Uterus (tissue), 2 donors: ENCODE results near the gene TDRD9.

ENCODE experiments used
- POLR2A ChIP-seq, 2 donors: fragments of 450-650 bp; IDR thresholded peaks; one replicate each; pipeline ENCODE4 v1.6.1; 2016; ENCODE audit warnings: antibody characterized with exemption in 2 of 2, mild to moderate bottlenecking in 1 of 2, moderate library complexity in 1 of 2
- TF ChIP-seq, protein P1 (sequence below), 4 experiments: fragments of 200-600 bp in 2 of 4; fragments of 450-650 bp in 2 of 4; sonication (generic) in 2 of 4; IDR thresholded peaks; one replicate each; pipeline ENCODE4 v1.5.1; 2016 to 2019; ENCODE audit warnings: antibody characterized with exemption in 4 of 4, mild to moderate bottlenecking in 2 of 4, moderate library complexity in 1 of 4

DNA sequence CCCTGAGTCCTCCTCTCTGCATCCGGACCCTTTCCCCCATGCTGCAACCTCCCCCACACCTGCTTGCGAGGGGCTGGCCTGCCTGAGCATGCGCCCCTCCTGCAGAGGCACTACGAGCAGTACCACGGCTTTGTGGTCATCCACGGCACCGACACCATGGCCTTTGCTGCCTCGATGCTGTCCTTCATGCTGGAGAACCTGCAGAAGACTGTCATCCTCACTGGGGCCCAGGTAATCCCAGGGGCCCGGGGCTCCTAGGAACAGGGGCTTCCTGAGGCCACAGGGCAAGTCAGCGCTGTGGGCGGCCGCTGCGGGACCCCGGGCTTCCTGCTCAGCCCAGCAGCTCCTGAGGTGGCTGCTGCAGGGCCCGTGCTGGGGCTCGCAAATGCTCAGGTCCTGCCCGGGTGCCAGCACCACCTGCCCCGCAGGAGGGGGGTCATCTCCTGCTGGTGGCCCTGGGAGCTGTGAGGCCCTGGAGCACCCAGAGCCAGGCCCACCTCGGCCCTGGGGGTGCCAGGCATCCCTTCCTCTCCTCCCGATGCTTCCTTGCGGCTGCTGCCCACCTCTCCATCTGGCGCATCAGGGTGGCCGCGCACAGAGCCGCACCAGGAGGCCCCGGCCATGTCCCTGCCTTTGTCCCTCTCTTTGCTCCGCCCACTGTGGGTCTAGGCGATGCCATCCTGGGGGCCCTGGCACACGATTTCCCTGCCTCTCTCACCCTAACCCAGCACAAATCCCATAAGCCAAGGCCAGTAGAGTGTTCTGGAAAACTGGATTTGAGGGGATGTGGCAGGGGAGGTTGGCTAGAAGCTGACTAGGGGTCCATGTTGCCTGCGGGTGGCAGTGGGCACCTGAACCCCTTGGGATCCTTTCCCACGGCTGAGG is 167.4 kb downstream of the TDRD9 start:
- TF ChIP-seq POLR2A (IDR thresholded peaks at IDR 0.05) = no peak
- TF ChIP-seq, protein P1, sequence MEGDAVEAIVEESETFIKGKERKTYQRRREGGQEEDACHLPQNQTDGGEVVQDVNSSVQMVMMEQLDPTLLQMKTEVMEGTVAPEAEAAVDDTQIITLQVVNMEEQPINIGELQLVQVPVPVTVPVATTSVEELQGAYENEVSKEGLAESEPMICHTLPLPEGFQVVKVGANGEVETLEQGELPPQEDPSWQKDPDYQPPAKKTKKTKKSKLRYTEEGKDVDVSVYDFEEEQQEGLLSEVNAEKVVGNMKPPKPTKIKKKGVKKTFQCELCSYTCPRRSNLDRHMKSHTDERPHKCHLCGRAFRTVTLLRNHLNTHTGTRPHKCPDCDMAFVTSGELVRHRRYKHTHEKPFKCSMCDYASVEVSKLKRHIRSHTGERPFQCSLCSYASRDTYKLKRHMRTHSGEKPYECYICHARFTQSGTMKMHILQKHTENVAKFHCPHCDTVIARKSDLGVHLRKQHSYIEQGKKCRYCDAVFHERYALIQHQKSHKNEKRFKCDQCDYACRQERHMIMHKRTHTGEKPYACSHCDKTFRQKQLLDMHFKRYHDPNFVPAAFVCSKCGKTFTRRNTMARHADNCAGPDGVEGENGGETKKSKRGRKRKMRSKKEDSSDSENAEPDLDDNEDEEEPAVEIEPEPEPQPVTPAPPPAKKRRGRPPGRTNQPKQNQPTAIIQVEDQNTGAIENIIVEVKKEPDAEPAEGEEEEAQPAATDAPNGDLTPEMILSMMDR (IDR thresholded peaks at IDR 0.05) = no peak
